ENCODE data around the gene CTSK. TPM values are rescaled to one million over a fixed set of nuclear protein-coding genes. Genes with fewer than 3 reads are reported as not detected.
"Not testable (repeated sequence)": the region's sequence is repeated elsewhere in the genome, so short reads cannot be mapped to it uniquely, and the experiment has no call there.

Gene CTSK
- total and polyA plus RNA-seq, 4 donors: 5.2 to 25.7 (median 14.3) TPM

DNA sequence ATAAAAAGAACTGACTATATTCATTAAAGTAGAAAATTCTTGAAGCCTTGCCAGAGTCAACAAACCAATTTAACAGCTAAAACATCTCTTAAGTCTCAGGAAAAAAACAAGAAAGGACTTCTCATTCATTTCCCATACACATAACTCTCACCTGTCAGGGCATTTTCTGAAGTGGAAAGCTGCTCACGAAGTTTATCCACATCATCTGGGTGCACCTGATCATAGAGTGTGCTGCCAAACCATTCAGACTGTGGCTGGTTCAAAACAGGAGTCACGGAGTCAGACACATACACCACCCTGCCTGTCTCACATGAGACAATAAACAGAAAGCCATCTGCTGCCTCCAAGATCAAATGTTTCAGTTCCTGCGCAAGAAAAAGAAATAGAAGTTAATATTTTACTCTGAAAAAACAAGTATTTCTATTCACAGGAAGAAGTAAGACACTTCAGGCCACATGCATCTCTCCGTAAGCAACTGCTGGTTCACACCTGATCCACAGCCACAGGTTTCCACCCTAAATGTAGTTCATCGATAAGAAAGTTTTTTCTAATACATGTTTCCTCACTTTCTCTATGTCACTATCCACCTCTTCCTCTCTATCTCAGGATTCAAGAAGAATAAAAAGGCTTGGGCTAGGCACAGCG, 28.2 kb upstream of the CTSK start:
- H3K27me3 ChIP-seq (ENCODE audit: control insufficient read depth in 3 of 3, insufficient read depth in 3 of 3, low read length in 2 of 3): no peaks in the 10 kb centered on the region
- H3K4me3 ChIP-seq: no peak overlapping the region
- H3K4me1 ChIP-seq (ENCODE audit: control insufficient read depth in 5 of 5, insufficient read depth in 5 of 5, low read length in 5 of 5): no peaks in the 10 kb centered on the region
- 71 to 87% methylated on average over 6 of the region's 6 CpGs for WGBS, 2 donors
- ATAC-seq (ENCODE audit: insufficient read depth, low FRiP score) (no peak), DNase-seq (peak in 1 of 3 donors; percentile 44)
- peaks cover 17 to 65% (median 52%) of the 10 kb centered on the region in 4 donors for H3K36me3 ChIP-seq (ENCODE audit: control insufficient read depth in 4 of 4, insufficient read depth in 4 of 4, low read length in 4 of 4)
- H3K9me3 ChIP-seq (ENCODE audit: control insufficient read depth in 4 of 4, insufficient read depth in 3 of 4, low read length in 3 of 4): no peaks in the 10 kb centered on the region
- TF ChIP-seq, protein P1, sequence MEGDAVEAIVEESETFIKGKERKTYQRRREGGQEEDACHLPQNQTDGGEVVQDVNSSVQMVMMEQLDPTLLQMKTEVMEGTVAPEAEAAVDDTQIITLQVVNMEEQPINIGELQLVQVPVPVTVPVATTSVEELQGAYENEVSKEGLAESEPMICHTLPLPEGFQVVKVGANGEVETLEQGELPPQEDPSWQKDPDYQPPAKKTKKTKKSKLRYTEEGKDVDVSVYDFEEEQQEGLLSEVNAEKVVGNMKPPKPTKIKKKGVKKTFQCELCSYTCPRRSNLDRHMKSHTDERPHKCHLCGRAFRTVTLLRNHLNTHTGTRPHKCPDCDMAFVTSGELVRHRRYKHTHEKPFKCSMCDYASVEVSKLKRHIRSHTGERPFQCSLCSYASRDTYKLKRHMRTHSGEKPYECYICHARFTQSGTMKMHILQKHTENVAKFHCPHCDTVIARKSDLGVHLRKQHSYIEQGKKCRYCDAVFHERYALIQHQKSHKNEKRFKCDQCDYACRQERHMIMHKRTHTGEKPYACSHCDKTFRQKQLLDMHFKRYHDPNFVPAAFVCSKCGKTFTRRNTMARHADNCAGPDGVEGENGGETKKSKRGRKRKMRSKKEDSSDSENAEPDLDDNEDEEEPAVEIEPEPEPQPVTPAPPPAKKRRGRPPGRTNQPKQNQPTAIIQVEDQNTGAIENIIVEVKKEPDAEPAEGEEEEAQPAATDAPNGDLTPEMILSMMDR (IDR thresholded peaks at IDR 0.05; ENCODE audit: control extremely low read depth, extremely low read depth): no peak
- H3K9ac ChIP-seq (ENCODE audit: insufficient read depth in 1 of 2, low read length in 2 of 2): no peak overlapping the region
- no peak overlapping the region for H3K27ac ChIP-seq (ENCODE audit: low read depth in 1 of 2, low read length in 1 of 2)

DNA sequence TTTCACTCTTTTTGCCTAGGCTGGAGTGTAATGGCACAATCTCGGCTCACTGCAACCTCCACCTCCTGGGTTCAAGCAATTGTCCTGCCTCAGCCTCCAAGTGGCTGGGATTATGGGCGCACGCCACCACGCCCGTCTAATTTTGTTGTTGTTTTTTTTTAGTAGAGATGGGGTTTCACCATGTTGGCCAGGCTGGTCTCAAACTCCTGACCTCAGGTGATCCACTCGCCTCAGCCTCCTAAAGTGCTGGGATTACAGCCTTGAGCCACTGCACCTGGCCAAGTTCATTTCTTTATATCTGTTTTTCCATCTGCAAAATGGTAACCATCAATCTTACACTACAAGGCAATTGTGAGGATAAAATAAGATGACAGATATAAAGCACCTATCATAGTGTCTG, 25.9 kb upstream of the CTSK start:
- H3K27me3 ChIP-seq (ENCODE audit: control insufficient read depth in 3 of 3, insufficient read depth in 3 of 3, low read length in 2 of 3): not testable (repeated sequence)
- H3K36me3 ChIP-seq (ENCODE audit: control insufficient read depth in 4 of 4, insufficient read depth in 4 of 4, low read length in 4 of 4): peaks cover 19 to 56% (median 51%) of the 10 kb centered on the region in 4 donors
- 96 to 99% methylated on average over 6 of the region's 6 CpGs for WGBS, 2 donors

DNA sequence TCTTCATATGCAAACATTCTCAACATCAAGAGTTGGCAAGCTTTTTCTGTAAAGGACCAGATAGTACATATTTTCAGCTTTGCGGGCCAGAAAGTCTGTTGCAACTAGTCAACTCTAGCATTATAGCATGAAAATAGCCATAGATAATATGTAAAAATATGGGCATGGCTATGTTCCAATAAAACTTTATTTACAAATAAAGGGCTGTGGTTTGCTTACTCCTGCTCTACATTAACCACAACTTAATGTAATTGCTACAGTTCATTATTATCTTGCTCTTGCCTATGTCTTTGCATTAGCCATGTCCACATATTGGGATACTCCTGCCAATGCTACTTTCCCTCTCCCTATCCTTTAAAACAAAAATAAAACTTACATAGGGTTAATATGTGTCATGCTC, 24.5 kb upstream of the CTSK start:
- H3K4me3 ChIP-seq: no peak overlapping the region
- peaks cover 20 to 55% (median 50%) of the 10 kb centered on the region in 4 donors for H3K36me3 ChIP-seq (ENCODE audit: control insufficient read depth in 4 of 4, insufficient read depth in 4 of 4, low read length in 4 of 4)
- no peak for DNase-seq
- no peaks in the 10 kb centered on the region for H3K4me1 ChIP-seq (ENCODE audit: control insufficient read depth in 5 of 5, insufficient read depth in 5 of 5, low read length in 5 of 5)
- no peak overlapping the region for H3K9ac ChIP-seq (ENCODE audit: insufficient read depth in 1 of 2, low read length in 2 of 2)
- WGBS, 2 donors: 95 to 98% methylated on average over 1 of the region's 1 CpG
- no peak overlapping the region for H3K27ac ChIP-seq (ENCODE audit: low read depth in 1 of 2, low read length in 1 of 2)
- no peak for ATAC-seq (ENCODE audit: insufficient read depth, low FRiP score)
- H3K27me3 ChIP-seq (ENCODE audit: control insufficient read depth in 3 of 3, insufficient read depth in 3 of 3, low read length in 2 of 3): no peaks in the 10 kb centered on the region
- H3K9me3 ChIP-seq (ENCODE audit: control insufficient read depth in 4 of 4, insufficient read depth in 3 of 4, low read length in 3 of 4): no peaks in the 10 kb centered on the region
- TF ChIP-seq, protein P1 (IDR thresholded peaks at IDR 0.05; ENCODE audit: control extremely low read depth, extremely low read depth): no peak

More for the DNA sequence above, 25.9 kb upstream of the CTSK start:
- H3K4me3 ChIP-seq; ATAC-seq (ENCODE audit: insufficient read depth, low FRiP score); DNase-seq; H3K9me3 ChIP-seq (ENCODE audit: control insufficient read depth in 4 of 4, insufficient read depth in 3 of 4, low read length in 3 of 4); H3K27ac ChIP-seq (ENCODE audit: low read depth in 1 of 2, low read length in 1 of 2); H3K4me1 ChIP-seq (ENCODE audit: control insufficient read depth in 5 of 5, insufficient read depth in 5 of 5, low read length in 5 of 5); H3K9ac ChIP-seq (ENCODE audit: insufficient read depth in 1 of 2, low read length in 2 of 2): not testable (repeated sequence)

- DNase-seq (no peak), ATAC-seq (ENCODE audit: insufficient read depth, low FRiP score) (no peak)
- Histone ChIP-seq H3K27me3 (ENCODE audit: control insufficient read depth in 3 of 3, insufficient read depth in 3 of 3, low read length in 2 of 3) (no peaks in the 10 kb centered on the region), H3K9ac (ENCODE audit: insufficient read depth in 1 of 2, low read length in 2 of 2) (no peak overlapping the region), H3K4me1 (ENCODE audit: control insufficient read depth in 5 of 5, insufficient read depth in 5 of 5, low read length in 5 of 5) (no peaks in the 10 kb centered on the region), H3K27ac (ENCODE audit: low read depth in 1 of 2, low read length in 1 of 2) (no peak overlapping the region), H3K36me3 (ENCODE audit: control insufficient read depth in 4 of 4, insufficient read depth in 4 of 4, low read length in 4 of 4) (peaks cover 22 to 58% (median 43%) of the 10 kb centered on the region in 4 donors), H3K4me3 (no peak overlapping the region), H3K9me3 (ENCODE audit: control insufficient read depth in 4 of 4, insufficient read depth in 3 of 4, low read length in 3 of 4) (no peaks in the 10 kb centered on the region)
- 93 to 96% methylated on average over 7 of the region's 7 CpGs for WGBS, 2 donors
- TF ChIP-seq, protein P1 (IDR thresholded peaks at IDR 0.05; ENCODE audit: control extremely low read depth, extremely low read depth): no peak
These were observed 21.7 kb upstream of the CTSK start for GRCh38 chr1:150829751-150830150.

Measured in lung (tissue), 12 donors.